Keratinocyte (primary cell): ENCODE results near the gene TADA2B.
"Not testable (repeated sequence)": the region's sequence is repeated elsewhere in the genome, so short reads cannot be mapped to it uniquely, and the experiment has no call there.

Experiments used
- CTCF ChIP-seq, 3 experiments: IDR thresholded peaks in 1 of 3; conservative IDR thresholded peaks in 1 of 3; optimal IDR thresholded peaks in 1 of 3; 2 replicates in 2 of 3; 3 replicates in 1 of 3; pipeline versions ENCODE3 to v1.5.1; 2011; ENCODE audit warnings: low read length in 3 of 3, mild to moderate bottlenecking in 3 of 3, moderate library complexity in 2 of 3, control low read depth in 1 of 3, inconsistent platforms in 1 of 3; ENCODE audit not compliant: insufficient read depth in 2 of 3; ENCODE audit errors: extremely low read depth in 1 of 3
- EZH2 ChIP-seq: IDR thresholded peaks from one replicate; pipeline ENCODE4 v1.6.1; 2012; ENCODE audit warnings: inconsistent platforms, mild to moderate bottlenecking, low read length, moderate library complexity

- not testable (repeated sequence) for TF ChIP-seq CTCF (optimal IDR thresholded peaks at IDR 0.05 in 1 of 3, IDR thresholded peaks at IDR 0.05 in 1 of 3, conservative IDR thresholded peaks at IDR 0.05 in 1 of 3; ENCODE audit: extremely low read depth in 1 of 3, insufficient read depth in 2 of 3, low read length in 3 of 3); EZH2
These were observed 36.7 kb downstream of the TADA2B start for GRCh38 chr4:7079909-7080308.
